Measurements from ENCODE around the gene TCF4.

Gene TCF4

DNA sequence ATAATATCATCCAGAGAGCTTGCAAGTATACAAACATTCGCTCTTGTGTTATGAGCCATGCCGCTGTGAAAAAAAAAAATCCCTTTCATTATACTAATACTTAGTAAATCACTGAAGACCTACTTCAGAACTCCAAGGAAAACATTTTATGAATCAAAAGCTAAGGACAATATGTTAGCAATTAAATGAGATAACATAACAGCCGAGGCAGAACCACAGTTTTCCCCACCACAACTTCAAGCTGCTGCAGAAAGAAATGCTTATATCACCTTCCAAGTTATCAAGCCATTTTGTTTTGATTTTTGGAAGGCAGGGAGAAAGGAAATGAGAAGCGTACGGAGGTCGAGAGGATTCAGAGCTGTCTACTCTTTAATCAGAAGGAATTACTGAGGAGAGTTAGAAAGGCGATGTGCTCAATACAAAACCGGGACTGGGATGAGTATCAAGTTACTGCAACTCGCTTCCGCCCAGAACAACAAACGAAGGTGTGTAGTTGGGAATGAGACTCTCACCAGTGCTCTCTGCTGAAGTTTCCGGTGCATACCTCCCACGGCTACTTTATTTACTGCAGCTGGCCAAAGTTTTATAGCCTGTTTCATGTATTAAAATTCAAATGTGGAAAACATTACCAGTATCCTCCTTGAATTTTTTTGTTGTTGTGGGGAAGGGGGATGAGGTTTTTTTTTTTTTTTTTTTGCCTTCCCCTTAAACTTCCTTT is 336.6 kb downstream of the TCF4 start:
- DNase-seq (ENCODE audit: extremely low spot score): peak; percentile 20
- TF ChIP-seq NFRKB (IDR thresholded peaks at IDR 0.05): no peak
- no peak for TF ChIP-seq SP1 (IDR thresholded peaks at IDR 0.05)
- TF ChIP-seq BHLHE40 (IDR thresholded peaks at IDR 0.05; ENCODE audit: borderline replicate concordance): no peak
- TF ChIP-seq ARNT (IDR thresholded peaks at IDR 0.05): no peak
- no peak for TF ChIP-seq L3MBTL2 (conservative IDR thresholded peaks at IDR 0.05)
- TF ChIP-seq SUZ12 (IDR thresholded peaks at IDR 0.05): no peak
- TF ChIP-seq FOXA1 (IDR thresholded peaks at IDR 0.05): no peak
- no peak for TF ChIP-seq ZNF384 (IDR thresholded peaks at IDR 0.05)
- TF ChIP-seq, protein P1, sequence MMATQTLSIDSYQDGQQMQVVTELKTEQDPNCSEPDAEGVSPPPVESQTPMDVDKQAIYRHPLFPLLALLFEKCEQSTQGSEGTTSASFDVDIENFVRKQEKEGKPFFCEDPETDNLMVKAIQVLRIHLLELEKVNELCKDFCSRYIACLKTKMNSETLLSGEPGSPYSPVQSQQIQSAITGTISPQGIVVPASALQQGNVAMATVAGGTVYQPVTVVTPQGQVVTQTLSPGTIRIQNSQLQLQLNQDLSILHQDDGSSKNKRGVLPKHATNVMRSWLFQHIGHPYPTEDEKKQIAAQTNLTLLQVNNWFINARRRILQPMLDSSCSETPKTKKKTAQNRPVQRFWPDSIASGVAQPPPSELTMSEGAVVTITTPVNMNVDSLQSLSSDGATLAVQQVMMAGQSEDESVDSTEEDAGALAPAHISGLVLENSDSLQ (IDR thresholded peaks at IDR 0.05): no peak
- no peak for TF ChIP-seq TARDBP (IDR thresholded peaks at IDR 0.05)
- POLR2A ChIA-PET: no interaction called here
- CTCF ChIA-PET: no interaction called here

DNA sequence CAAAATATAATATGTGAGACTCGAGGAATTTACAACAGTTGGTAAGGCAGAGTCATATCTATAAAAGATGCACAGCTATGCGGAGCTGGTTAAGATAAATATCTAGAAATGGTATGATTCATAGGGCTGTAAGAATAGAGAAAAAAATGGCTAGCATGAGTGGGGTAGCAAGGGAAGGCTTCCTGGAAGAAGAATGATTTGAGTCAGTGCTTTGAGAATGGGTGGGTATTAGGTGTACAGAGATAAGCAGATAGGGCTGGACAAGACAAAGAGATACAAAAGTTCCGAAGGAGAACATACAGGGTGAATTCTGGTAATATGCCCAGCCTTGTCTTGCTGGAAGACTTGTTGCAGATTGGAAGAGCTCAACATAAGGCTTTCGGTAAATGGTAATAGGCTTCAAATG is 337.2 kb downstream of the TCF4 start:
- POLR2A ChIA-PET: no interaction called here
- TF ChIP-seq TARDBP (IDR thresholded peaks at IDR 0.05) (no peak), SUZ12 (IDR thresholded peaks at IDR 0.05) (no peak), BHLHE40 (IDR thresholded peaks at IDR 0.05; ENCODE audit: borderline replicate concordance) (no peak), LEF1 (IDR thresholded peaks at IDR 0.05; ENCODE audit: borderline replicate concordance) (no peak), SP1 (IDR thresholded peaks at IDR 0.05) (no peak), FOXA1 (IDR thresholded peaks at IDR 0.05) (no peak), CTBP1 (IDR thresholded peaks at IDR 0.05; ENCODE audit: borderline replicate concordance) (no peak), L3MBTL2 (conservative IDR thresholded peaks at IDR 0.05) (no peak)
- CTCF ChIA-PET: no interaction called here
- DNase-seq (ENCODE audit: extremely low spot score): no peak

DNA sequence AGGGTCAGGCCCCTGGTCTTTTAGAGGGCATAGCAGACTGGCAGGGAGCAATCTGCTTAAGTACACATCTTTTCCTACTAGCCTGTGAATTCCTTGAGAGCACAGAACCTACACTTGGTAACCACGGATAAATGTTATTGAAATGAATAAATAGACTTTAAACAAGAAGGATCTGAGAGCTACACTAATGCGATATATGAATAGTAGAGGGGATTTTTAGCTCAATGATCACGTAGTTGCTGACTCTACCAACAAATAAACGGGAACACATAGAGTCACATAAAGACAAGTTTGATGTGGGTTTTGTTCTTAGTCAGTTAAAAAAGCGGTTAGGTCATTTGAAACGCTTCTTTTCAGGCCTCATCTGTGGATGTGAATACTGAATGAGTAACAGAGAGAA is 338.4 kb downstream of the TCF4 start:
- POLR2A ChIA-PET: no interaction called here
- DNase-seq (ENCODE audit: extremely low spot score): no peak
- CTCF ChIA-PET: no interaction called here
- TF ChIP-seq CTBP1 (IDR thresholded peaks at IDR 0.05; ENCODE audit: borderline replicate concordance) (no peak), BHLHE40 (IDR thresholded peaks at IDR 0.05; ENCODE audit: borderline replicate concordance) (no peak), HDGF (IDR thresholded peaks at IDR 0.05; ENCODE audit: borderline replicate concordance) (no peak), ELF4 (IDR thresholded peaks at IDR 0.05) (no peak), TARDBP (IDR thresholded peaks at IDR 0.05) (no peak), FOXM1 (IDR thresholded peaks at IDR 0.05; ENCODE audit: borderline replicate concordance) (no peak)

DNA sequence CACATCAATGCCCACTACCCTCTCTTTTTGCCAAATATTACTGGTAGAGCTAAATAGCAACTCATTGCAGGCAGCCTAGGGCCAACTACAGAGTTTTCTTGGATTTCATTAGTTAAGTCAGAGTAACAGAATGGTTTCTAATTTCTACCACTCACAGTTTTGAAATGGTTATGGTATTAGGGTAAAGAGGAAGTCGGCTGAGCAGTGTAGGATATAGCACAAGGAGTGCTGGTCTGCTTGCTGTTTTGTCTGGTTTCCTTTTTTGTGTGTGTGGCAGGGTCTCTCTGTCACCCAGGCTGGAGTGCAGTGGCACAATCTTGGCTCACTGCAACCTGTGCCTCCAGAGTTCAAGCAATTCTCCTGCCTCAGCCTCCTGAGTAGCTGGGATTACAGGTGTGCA is 339.5 kb downstream of the TCF4 start:
- ChIA-PET POLR2A (no interaction called here), CTCF (no interaction called here)
- no peak for DNase-seq (ENCODE audit: extremely low spot score)
- no peak for TF ChIP-seq NFRKB (IDR thresholded peaks at IDR 0.05)
- TF ChIP-seq, protein P1 (IDR thresholded peaks at IDR 0.05): no peak

DNA sequence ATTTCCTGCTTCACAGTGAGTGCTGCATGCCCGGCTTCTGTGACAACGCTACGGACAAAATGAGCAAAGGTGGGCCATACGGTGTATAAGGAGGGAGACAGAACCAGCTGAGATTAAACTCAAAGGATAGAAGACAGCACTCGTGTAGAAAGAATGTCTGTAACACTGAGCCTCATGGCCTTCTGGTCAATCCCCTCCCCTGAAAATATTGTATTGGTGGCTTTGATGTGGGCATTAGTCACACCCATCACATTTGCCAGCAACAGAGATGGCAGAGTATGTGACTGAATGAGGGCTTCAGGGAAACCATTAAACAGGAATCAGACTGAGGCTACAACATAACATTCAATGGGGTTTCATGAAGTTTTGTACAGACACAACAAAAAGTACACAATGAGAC is 341.0 kb downstream of the TCF4 start:
- DNase-seq (ENCODE audit: extremely low spot score): no peak
- POLR2A ChIA-PET: no interaction called here
- CTCF ChIA-PET: no interaction called here
- TF ChIP-seq NFRKB (IDR thresholded peaks at IDR 0.05): no peak
- no peak for TF ChIP-seq BHLHE40 (IDR thresholded peaks at IDR 0.05; ENCODE audit: borderline replicate concordance)
- no peak for TF ChIP-seq FOXM1 (IDR thresholded peaks at IDR 0.05; ENCODE audit: borderline replicate concordance)
- TF ChIP-seq L3MBTL2 (conservative IDR thresholded peaks at IDR 0.05): no peak
- TF ChIP-seq LEF1 (IDR thresholded peaks at IDR 0.05; ENCODE audit: borderline replicate concordance): no peak

DNA sequence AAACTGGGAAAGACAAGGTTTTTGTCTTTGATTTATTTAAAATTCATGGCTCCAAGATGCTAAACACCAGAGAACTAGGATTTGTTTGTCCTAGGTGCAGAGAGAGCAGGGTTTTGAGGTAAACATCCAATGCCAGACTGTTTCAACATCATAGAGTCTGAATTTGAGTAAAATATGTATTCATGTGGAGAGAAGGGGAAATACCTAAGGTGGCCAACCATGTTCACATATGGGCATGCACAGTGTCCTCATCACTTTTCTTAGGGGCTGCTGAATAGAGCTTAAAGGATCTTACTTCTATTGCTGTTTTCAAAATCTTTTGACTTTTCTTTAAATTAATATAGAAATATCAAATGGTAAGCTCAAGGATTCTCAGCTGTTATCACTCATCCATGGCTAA is 341.7 kb downstream of the TCF4 start:
- no peak for DNase-seq (ENCODE audit: extremely low spot score)
- no peak for TF ChIP-seq ELF4 (IDR thresholded peaks at IDR 0.05)
- no peak for TF ChIP-seq CTBP1 (IDR thresholded peaks at IDR 0.05; ENCODE audit: borderline replicate concordance)
- no peak for TF ChIP-seq BHLHE40 (IDR thresholded peaks at IDR 0.05; ENCODE audit: borderline replicate concordance)
- TF ChIP-seq LEF1 (IDR thresholded peaks at IDR 0.05; ENCODE audit: borderline replicate concordance): no peak
- TF ChIP-seq SUZ12 (IDR thresholded peaks at IDR 0.05): no peak
- no peak for TF ChIP-seq FOXM1 (IDR thresholded peaks at IDR 0.05; ENCODE audit: borderline replicate concordance)
- ChIA-PET POLR2A (no interaction called here), CTCF (no interaction called here)

DNA sequence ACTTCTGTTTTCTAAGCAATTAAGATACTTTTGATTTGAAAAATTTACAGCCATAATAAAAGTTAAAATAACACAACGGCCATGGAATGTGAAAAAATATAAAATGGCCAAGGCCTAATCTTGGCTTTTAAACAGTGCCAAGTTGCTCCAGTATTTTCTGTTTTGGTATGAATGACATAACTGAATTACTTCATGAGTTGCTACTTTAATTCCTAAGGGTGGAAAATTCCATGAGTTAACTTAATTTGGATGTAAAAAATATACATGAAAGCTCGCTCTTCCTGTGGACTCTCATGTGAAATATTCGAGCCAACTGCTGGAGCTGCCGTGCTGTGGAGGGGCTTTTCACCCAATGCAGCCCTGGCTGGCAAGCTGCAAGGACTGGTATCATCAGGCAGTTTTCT is 342.8 kb downstream of the TCF4 start:
- no peak for DNase-seq (ENCODE audit: extremely low spot score)
- TF ChIP-seq NFRKB (IDR thresholded peaks at IDR 0.05): no peak
- CTCF ChIA-PET: interaction anchor here (1.3 kb wide), 1 partner anchor 10 kb away, joined by 5 read pairs; no protein-coding TSS in a partner anchor
- POLR2A ChIA-PET: no interaction called here

DNA sequence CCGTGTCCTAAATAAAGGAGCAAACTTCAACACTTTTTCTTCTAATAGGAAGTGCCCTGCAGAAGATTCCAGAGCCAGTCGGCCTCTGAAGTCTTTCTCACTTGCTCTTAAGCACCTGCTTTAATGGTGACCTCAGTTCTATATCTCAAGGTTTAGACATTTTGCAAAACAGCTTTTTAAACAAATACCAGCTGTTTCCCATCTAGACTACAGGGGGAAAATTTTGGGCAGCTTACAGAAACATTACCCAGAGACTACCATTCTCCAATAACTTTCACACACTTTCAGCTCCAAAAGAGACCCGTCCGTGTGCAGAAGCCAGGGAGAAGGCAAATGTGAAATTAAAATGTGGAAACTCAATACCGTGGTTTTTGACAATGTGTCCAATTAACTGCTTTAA is 343.4 kb downstream of the TCF4 start:
- DNase-seq (ENCODE audit: extremely low spot score): no peak
- ChIA-PET CTCF (interaction anchor here (0.6 to 1.0 kb wide), 3 partner anchors 10 to 317 kb away, joined by 3 to 4 read pairs (median 4); no protein-coding TSS in a partner anchor), POLR2A (no interaction called here)
- TF ChIP-seq HDGF (IDR thresholded peaks at IDR 0.05; ENCODE audit: borderline replicate concordance) (no peak), ARNT (IDR thresholded peaks at IDR 0.05) (no peak), ZNF384 (IDR thresholded peaks at IDR 0.05) (no peak)

Measured in HEK293T (cell line).